ENCODE measurements around the gene RAB40C.

The RAB40C gene

DNA sequence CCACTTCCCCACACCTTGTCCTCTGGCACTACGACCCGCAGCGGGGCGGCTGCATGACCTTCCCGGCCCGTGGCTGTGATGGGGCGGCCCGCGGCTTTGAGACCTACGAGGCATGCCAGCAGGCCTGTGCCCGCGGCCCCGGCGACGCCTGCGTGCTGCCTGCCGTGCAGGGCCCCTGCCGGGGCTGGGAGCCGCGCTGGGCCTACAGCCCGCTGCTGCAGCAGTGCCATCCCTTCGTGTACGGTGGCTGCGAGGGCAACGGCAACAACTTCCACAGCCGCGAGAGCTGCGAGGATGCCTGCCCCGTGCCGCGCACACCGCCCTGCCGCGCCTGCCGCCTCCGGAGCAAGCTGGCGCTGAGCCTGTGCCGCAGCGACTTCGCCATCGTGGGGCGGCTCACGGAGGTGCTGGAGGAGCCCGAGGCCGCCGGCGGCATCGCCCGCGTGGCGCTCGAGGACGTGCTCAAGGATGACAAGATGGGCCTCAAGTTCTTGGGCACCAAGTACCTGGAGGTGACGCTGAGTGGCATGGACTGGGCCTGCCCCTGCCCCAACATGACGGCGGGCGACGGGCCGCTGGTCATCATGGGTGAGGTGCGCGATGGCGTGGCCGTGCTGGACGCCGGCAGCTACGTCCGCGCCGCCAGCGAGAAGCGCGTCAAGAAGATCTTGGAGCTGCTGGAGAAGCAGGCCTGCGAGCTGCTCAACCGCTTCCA is 43.6 kb downstream of the RAB40C start:
- no peak for DNase-seq (ENCODE audit: low spot score)

DNA sequence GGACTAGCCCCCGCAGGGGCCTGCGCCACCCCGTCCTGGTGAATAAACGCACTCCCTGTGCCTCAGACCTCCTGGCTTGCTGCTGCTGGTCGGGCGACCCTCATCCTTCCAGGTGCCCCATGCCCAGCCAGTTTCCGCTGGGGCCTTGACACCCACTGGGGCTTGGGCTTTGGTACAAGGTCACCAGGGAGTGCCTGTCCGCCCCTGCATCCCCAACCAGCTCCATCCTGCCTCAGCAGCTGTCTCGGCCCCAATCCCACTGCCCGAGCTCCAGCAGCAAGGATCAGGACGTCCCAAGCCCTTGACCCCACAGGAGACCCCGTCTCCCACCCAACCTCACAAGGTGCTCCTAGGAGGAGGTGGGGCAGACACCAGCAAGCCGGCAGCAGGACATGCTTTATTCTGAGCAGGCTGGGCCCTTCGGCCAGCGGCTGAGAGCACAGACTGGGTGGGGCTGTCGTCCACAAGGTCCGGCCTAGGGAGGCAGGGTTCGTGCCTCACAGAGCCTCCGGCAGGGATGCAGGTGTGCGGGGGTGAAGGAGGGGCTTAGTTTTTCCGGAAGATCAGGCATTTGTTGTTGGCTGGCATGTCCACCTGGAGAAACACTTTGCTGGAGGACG is 44.3 kb downstream of the RAB40C start:
- no peak for DNase-seq (ENCODE audit: low spot score)

DNA sequence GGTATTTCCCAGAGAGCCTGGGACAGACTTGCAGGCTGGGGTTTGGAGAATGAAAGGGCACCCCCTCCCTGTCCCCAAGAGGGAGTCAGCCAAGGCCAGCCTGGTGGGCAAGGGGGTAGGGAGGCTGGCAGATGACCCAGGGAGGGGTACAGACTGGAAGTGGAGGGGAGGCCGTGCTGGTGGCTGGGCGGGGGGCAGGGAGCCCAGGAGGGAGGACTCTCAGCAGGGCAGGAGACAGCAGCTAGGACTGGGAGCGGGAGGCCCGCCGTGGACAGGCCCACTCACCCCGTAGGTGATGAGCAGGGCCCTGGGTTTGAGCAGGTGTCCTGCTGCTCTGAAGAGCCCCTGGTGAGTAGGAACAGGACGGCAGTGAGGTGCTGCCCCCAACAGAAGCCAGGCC is 45.1 kb downstream of the RAB40C start:
- DNase-seq (ENCODE audit: low spot score): no peak

DNA sequence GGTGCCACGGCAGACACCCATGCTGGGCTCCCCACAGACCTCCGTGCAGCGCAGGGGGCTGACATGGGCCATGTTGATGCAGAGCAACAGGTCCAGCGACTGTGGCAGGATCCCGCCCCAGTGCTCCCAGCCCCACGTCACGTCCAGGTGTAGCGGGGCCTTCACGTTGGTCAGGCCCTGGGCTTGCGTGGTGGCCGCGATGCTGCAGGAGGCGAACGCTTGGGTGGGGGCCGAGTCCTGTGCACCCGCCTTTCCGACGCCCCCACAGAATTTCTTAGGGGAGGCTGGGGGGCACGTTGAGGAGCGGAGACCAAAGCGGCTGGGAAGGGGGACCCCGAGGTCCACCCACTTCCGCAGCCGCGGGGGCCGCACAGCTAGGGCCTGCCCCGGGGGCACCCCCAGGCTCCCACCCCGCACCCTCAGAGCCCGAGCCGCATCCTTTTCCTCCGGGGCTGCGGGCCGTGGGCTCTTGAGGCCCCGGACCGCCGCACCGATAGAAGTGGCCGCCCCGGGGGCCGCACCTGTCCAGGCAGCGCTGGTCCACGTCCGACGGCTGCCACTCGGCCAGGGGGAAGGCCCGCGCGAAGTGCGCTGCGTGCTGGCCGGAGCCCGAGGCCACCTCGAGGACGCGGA is 45.8 kb downstream of the RAB40C start:
- DNase-seq (ENCODE audit: low spot score): no peak

DNA sequence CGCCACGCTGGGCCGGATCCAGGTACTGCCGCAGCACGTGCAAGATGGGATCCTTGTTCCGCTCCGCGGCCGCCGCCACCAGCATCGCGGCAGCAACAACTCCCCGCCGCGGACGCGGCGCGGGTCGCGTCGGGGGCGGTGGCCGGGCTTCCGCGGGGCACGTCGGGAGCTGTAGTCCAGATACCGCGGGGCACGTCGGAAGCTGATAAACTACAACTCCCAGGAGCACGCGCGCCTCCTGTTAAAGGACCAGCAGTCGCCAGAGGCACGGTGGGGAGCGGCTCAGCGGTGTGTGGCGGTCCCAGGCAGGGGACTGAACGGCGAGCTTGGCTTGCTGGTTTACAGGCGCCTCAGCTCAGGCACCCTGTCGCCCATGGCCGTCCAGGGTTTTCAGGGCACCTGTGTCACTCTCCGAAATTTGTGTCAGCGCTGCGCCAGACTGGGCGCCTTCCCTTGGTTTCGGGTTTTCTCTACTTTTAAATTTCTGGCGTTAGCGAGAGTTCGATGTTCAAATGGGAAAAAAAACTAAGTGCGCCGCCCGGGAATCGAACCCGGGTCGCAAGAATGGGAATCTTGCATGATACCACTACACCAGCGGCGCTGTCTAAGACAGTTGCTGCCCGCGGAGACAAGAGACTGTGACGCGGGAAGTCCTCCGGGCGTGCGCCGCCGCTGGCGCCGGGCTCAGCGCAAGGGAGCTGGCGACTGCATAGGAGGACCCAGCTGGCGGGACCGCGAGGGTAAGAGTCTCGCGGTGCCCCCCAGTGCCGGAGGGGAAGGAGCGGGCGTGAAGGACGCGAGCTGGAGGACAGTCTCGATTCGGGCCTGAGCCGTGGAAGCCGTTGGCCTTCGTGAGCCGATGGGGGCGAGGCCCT is 46.6 kb downstream of the RAB40C start, which contains the start of gene METTL26:
TSS of gene METTL26 (minus strand) at position 100 of the 875 bp plus-strand sequence. CDS start at position 85, 15 bp downstream.
- DNase-seq (ENCODE audit: low spot score): peak; percentile 92

DNA sequence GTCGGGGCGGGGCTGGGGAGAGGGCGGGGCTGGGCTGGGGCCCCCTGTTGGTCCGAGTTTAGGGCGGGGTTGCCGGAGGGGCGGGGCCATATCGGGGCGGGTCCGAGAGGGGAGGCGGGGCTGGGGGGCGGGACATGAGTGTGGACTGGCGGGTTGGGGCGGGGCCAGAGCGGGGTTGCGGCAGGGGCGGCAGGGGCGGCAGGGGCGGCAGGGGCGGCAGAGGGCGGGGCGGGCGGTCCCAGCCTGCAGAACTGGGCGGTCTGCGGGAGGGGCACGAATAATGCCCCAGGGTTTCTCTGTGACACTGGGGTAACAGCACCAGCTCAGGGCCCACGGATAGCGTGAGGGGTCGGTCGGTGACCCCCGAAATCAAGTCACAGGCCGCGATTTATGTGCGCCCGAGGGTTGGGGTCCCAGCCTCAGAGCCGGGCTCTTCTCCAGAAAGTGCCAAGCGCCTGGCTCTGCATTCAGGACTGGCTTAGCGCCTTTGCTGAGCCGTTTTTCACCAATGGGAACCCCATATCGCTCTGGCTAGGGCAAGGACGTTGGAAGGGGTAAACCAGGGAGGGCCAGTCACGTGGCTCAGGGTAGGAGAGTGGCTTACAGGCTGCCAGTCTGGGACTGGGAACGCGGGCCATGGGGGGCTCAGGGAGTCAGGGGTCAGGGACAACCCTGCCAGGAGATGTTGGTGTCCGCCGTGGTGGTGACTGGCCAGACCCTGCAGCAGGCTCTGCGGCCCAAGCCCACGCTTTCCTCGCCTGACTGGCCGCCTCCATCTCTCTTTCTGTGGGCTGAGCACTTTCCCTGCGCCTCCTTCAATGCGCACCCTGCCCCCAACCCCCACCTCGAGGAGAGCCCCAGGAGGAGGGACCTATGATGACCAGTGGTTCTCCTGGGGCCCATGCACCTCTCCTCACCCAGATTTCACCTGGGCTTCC is 47.5 kb downstream of the RAB40C start:
- peak; percentile 89 for DNase-seq (ENCODE audit: low spot score)

DNA sequence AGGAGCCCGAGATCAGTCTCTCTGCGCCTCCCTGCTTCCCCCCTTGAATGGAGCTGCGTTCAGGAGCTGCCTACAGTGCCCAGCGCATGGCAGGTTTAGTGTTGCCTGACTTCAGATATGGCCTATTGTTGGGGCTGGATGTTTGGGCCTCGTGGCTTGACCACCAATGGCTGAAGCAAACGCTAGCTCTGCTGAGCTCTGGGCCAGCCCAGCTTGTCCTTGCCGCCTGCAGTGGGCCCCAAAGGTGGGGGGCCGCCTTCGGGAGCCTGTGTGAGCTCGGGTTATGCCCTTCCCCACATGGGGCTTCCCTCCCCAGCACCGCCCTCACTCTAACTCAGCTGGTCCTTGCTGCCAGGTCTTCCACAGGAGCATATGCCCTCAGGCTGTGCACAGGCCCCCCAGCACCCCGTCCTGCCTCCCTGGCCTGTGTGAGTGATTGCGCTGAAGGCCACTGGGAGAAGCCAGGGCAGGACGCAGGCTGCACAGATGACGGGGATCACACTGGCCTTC is 48.2 kb downstream of the RAB40C start:
- DNase-seq (ENCODE audit: low spot score): no peak

DNA sequence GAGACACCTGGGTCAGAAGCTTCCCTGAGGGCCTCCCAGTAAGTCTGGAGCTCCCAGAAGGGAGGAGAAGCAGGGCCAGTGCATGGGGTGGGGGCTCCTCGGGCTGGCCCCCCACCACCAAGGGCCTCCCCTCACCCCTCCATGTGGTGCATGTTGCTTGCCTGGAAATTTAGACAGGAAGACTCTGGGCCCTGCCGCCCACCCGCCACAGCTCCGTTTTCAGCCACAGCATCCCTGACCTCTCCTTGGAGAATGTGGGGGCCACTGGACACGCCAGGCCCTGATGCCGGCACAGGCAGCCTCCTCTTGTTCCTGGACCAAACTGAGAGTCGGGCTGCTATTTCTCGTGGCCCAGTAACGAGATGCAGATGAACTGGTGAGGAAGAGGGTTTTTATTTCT is 49.0 kb downstream of the RAB40C start:
- no peak for DNase-seq (ENCODE audit: low spot score)

DNA sequence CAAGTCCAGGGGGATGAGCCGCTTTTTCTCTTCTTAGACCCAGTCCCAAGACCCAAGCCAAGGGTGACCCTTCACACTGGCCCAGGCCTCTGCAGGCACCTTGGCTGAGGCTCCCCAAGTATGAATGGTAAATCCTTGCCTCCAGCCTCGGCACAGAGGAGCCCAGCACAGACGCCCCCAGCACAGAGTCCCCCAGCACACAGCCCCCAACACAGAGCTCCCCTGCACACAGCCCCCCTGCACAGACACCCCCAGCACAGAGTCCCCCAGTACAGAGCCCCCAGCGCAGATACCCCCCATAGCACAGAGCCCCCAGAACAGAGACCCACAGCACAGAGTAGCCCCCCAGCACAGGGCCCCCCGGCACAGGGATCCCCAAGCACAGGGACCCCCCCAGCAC is 50.7 kb downstream of the RAB40C start:
- no peak for DNase-seq (ENCODE audit: low spot score)

DNA sequence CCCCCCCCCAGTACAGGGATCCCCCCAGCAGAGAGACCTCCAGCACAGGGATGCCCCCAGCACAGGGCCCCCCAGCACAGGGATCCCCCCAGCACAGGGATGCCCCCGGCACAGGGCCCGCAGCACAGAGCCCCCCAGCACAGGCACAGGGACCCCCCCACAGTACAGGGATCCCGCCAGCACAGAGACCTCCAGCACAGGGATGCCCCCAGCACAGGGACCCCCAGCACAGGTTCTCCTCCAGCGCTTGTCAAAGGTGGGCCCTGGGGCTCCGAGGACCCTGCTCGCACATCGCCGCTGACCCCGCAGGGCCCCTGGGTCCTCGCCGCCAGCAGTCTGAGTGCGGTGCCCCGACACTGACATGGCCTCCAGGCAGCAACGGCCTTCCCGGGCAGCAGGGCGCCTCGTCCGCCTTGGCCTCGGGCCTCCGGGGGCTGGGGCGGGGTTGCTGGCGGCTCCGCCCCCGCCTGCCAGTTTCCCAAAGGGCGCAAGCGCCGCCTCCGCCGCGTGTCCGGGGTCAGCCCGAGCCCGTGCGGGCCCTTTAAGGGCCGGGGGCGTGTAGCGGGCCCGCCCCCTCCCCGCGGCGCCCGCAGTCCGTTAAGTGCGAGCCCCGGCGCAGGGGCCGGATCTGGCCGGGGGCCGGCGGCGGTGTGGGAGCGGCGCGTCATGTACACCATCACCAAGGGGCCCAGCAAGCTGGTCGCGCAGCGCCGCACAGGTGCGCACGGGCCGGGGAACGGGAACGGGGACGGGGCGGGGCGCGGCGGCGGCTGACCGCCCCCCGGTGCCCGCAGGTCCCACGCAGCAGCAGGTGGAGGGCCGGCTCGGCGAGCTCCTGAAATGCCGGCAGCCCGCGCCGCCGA is 51.7 kb downstream of the RAB40C start, which contains the start of gene MCRIP2:
TSS of gene MCRIP2 (plus strand) at position 503 of the 863 bp plus-strand sequence. CDS start at position 667, 164 bp downstream.
- DNase-seq (ENCODE audit: low spot score): peak; percentile 65

DNA sequence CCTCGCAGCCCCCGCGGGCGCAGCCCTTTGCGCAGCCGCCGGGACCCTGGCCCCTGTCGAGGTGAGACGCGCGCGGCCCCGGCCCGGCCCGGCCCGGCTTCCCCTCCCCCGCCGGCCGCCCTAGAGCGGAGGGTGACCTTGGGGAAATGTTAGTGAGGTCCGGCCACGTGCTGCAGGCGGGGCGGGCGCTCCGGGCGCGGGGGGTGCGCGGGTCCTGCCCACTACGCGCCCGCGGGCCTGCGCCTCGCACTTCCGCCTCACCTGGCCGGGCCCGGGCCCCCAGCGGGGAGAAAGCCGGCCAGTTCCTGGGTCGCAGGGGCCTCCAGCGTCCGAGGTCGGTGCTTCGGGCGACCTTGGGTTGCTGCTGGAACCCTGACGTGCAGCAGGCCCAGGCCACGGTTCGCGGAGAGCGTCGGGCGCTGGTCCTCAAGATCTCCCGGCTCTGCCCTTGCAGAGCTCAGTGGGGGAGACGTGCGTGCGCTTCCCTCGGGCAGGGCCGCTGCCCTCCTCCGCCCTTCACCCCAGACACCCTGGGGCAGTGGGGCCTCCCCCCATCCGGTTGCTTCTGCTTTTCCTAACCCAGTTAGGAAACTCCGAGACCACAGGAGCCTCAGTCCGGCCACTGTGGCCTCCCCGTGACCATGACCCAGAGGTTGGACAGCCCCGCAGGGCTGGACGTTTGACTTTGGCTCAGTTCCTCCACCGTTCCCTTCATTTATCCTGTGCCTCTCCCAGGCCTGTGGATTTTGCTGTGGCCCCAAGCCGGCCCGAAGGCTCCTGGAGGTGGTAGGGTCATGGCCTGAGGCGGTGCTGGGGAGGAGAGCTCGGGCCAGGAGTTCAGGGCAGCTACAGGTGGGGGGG is 52.6 kb downstream of the RAB40C start:
- DNase-seq (ENCODE audit: low spot score): no peak

DNA sequence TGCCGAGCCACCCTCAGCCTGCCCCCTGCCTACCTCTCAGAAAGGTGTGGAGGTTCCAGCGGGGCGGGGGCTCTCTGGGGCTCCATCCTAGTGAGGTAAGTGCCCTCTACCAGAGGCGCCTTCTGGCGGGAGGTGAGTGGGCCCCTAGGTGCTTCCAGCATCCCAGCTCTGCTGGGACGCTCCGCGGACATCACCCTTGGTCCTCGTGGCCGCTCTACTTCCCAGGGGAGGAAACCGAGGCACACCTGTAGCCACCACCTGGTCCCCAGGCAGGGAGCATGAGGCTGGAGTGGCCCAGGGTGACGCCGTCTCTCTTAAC is 53.1 kb downstream of the RAB40C start:
- DNase-seq (ENCODE audit: low spot score): no peak

DNA sequence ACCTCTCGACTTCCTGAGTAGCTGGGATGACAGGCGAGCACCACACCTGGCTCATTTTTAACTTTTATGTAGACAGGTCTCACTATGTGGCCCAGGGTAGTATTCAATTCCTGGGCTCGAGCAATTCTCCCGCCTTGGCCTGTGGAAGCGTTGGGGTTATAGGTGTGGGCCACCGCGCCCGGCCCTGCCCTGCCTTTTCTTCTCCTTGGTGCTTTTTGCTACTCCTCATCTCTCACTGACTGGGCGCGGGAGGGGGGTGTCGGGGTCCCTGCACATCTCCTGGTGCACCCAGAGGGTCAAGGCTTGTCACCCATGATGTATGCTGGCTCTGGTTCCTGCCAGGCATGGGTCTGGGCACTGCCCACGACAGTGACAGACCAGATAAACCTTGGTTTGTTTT is 54.7 kb downstream of the RAB40C start:
- no peak for DNase-seq (ENCODE audit: low spot score)

DNA sequence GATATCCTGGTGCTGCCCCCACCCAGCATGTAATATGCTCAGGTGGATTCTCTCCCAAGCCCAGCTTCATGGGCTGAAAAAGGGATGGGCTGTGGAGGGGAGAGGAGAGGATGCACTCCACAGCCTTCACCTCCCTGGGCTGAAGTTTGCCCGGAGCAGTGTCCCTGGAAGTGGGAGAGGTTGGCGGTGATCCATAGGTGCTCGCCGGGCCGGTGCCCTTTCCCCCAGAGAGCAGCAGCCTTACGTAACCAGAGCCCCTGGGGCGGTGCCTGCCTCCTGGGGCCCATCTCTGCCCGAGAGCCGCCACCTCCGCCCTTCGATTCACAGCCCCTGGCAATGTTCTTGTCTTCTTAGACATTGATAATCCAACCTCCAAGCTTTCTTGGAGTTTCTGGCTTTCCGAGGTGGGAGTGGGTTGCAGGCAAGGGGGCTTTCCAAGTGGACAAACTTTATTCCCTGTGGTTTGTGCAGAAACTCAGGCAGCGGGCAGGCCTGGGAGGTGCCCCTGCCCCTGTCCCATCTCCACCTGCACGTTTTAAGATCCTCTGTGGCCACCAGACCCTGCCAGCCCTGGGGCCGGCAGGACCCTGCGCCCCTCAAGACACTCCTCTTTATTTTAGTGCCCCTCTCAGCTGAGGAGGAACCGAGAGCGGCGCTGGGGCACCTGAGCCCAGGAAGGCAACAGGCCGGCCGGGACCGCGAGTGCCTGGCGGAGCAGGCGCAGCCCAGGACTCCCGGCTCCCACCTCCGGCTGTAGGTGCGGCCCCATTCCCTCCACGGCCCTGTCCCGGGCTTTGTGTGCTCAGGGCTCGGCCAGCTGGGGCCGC is 56.2 kb downstream of the RAB40C start:
- no peak for DNase-seq (ENCODE audit: low spot score)

DNA sequence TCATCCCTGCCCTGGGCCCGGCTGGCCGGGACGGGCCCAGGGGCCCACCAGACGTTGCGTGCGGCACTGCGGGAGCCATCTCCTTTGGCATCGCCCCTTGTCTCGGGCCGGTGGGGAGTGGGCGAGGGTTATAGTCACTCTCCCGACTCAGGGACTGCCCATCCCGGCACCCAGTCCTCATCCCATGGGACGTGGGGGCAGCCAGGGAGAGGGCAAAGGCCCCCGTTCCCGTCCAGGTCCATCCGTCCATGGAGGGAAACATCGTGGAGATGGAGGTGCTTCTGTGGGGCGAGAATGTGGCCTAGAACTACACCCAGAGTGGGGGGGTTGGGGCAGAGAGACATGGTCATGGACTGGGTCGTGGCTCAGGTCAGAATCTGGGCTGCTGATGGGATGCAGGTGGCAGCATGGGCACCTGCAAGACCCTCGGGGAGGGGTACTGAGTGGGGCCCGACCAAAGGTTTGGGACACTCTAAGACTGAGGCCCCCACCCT is 56.9 kb downstream of the RAB40C start:
- DNase-seq (ENCODE audit: low spot score): no peak

DNA sequence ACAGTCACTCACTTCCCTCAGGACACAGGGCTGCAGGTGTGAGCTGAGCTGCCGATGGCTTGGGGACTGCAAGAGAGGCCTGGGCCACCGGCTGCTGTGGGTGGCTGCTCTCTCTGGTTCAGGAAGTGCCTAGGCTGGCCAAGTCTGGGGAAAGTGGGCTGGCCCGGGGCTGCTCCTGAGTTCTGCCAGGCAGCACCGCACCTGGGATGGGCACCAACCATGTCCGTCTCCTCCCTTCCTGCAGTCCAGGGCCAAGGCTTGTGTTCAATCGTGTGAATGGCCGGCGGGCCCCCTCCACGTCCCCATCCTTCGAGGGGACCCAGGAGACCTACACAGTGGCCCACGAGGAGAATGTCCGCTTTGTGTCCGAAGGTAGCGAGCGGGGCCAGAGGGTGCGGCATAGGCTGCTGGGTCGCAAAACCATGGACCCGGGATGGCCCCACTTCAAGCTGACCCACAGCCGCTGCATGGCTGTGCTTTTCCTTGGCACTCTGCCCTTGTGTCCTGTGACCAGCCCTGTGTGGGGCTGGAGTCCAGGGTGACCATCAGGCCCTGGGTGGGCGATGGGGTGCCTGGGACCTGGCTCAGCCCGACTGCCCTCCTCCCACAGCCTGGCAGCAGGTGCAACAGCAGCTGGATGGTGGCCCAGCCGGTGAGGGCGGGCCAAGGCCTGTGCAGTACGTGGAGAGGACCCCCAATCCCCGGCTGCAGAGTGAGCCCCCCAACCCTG is 57.5 kb downstream of the RAB40C start:
- no peak for DNase-seq (ENCODE audit: low spot score)

DNA sequence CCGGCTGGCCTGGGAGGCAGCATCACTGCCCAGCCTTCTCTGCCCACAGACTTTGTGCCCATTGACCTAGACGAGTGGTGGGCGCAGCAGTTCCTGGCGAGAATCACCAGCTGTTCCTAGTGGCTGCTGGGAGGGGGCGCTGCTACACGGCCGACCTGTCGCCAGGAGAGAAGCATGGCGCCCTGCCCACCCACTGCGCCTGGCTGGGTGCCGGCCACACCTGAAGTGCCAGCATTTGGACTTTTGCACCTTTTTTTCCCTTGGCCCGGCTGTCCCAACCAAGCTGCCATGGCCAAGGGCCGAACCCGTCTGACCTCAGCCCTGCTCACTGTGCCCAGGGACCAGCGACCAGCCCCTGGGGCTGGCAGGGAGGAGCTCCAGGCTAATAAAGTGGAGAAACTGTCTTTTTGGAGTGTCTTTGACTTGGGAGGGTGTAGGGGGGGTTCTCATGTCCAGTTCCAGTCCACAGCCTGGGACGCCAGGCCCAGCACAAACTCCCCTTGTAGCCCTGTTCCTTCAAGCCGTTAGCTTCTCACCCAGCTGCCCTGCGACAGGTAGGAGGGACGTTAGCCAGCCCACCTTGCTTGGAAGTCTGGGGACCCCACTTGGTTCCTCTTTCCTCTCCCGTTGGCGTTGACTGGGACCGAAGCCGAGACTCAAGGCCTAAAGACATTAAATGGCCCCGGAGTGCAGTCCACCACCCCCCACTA is 58.4 kb downstream of the RAB40C start:
- peak; percentile 48 for DNase-seq (ENCODE audit: low spot score)

Measured in hematopoietic multipotent progenitor cell treated with erythropoietin and hydrocortisone succinate and interleukin-3 and kit ligand, for 15 days (in vitro differentiated cells).